NCI-H524 (cell line): ENCODE results near the gene ZP1.

Experiments used
- DNase-seq, 2 experiments: peaks; one replicate each; lab custom pipeline; 2025; lab: John Stamatoyannopoulos, UW

ZP1 gene

GRCh38 chr11:60844045-60844869 lies 23.1 kb upstream of the ZP1 start:
- DNase-seq = no peak

GRCh38 chr11:60844870-60845221 lies 22.5 kb upstream of the ZP1 start:
- no peak for DNase-seq

GRCh38 chr11:60845338-60845737 lies 22.0 kb upstream of the ZP1 start:
- DNase-seq = no peak

DNA sequence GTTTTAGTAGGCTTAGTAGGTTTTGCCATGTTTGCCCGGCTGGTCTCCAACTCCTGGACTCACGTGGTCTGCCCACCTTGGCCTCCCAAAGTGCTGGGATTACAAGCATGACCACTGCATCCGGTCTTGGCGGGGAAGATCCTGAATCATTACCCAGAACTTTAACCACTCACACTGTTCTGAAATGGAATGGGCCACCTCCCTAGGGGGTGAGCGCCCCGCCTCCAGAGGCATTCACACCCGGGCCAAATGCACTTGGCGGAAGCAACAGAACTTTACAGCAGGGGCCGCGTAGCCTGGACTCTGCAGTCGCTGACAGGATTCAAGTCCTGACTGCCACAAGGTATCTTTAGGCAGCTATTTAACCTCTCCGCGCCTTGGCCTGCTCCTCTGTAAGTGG lies 20.1 kb upstream of the ZP1 start:
- no peak for DNase-seq

DNA sequence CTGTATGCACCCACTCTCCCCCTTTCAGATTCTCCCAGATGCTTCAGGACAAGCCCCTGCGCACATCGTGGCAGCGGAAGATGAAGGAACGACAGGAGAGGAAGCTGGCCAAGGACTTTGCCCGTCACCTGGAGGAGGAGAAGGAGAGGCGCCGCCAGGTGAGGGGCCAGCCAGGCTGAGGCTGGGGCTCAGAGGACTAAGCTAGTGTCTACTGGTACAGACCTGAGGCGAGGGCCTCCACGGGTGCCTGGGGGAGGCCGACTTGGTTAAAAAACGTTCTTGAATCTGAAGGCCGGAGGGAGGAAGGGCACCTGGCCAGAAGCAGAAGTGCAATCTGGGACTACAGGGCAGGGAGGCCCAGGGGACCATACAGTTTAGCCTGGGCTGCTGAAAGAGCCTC lies 19.4 kb upstream of the ZP1 start:
- DNase-seq = no peak

DNA sequence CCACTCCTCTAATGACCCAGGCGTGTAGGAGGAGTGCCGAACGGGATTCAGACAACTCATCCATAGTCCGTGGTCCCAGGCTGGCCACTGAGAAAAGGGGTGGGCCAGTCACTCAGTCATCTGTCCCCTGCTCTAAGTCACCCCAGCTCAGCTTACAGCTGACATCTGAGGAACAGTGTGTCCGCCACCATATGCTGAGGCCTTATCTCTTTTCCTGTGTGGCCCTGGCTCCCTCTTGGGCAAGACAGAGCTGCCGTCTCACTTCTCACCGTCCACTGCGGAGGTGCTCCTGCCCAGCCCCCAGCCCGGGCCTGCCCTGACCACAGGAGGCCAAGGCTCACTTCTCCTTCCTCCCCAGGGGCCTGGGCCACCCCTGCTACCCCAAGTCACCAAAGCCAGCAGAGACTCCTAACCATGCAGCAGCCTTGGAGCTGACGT lies 18.6 kb upstream of the ZP1 start:
- DNase-seq = no peak

- no peak for DNase-seq
Observed at GRCh38 chr11:60849641-60850520, 17.5 kb upstream of the ZP1 start.

DNA sequence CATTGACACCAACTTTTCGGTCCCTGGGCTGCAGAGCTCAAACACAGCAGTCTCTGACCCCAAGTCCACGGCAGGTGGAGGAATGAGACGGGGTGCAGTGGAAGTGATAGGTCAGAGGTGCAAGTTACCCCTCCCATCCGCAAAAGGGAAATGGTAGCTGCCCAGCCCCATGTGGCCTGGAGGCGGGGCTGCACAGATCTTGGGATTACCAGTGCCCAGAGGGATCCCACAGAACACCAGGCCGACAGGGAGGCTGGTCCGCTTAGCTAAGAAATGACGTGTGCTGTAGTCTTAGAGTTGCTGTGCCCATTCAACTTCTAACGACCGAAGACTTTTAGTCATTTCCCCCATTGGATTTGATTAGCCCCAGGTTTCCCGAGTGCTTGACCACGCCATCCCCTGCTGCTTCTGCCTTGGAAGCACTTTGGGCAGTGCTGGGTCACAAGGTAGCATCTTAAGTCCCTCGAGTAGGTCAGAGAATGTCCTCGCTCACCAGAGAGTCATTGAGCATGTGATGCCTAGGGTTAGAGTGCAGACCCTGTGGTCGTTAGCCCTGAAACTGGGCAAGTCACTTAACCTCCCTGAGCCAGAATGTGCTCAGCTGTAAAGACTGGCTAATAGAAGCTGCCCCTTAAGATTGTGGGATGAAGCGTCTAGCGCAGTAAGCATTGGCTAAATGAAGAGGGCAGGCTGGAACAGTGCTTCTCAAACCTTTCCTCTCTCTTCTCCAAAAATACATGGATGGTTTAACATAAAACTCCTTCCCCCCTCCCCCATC lies 15.8 kb upstream of the ZP1 start:
- DNase-seq = no peak

DNA sequence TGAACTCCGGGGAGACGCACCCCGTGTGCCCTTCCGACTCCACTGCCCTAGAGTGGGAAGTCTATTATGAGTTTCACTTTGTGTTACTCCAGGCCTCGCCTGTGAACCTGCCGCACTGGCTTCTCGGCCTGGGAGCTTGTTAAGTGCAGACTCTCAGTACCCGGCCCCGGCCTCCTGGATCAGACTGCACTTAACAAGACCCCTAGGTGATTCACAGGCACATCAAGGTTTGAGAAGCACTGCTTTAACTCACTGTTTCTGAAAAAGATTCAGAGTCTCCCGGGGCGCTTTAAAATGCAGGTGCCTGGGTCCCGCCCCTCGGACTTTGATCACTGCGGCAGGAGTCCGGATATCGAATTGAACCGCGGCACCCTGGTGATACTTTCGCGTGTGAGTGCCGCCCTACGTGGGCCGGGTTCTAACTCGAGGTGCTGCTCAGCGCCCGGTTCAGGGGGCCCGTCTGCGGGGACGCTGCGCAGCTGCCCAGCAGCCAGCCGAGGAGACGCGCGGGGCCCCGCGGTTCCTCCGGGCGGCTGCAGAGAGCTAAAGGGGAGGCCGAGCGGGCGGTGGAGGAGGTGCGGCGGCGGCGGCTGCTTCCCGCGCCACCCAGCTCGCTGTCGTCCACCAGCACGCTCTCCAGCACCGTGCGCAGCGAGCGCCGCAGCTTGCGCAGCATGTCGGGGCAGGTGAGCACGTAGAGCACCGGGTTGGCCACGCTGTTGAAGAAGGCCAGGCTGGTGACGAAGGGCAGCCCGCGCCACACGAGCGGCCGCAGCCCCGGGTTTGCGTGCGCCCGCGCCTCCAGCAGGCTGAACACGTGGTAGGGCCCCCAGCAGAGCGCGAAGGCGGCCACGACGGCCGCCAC lies 15.0 kb upstream of the ZP1 start:
- DNase-seq = no peak

DNA sequence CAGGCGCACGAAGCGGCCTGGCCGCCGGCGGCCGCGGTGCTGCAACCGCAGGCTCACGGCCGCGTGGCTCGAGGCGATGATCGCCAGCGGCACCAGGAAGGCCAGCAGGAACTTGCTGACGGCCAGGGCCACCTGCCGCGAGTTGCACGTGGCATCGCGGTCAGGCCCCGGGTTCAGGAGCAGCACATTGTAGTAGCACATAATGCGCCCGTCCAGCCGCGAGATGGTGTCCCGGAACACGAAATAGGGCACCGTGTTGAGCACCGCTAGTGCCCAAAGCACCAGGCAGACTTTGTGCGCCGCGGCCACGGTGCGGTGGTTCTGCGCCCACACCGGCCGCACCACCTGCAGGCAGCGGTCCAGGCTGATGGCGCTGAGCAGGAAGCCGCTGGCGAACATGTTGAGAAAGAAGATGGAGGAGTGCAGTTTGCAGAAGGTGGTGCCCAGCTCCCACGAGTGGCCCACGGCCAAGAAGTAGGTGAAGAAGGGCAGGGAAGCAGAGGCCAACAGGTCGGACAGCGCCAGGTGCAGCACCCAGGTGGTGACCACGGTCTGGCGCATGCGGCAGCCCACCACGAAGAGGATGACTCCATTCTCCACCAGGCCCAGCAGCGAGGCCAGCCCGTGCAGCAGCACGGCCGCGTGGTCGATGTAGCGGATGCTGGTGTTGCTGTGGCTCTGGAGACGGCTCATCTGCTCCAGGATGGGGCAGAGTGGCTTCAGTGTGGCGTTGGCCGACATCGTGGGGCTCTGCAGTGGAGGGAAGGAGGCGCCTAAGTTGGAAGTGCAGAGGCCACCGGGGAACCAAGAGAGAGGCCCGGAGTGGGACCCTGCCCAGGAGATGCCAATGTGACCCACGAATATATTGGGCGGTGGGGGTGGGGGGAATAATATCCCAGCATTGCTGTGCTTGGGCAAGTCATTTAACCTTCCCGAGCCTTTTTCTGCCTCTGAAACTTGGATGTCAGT lies 14.1 kb upstream of the ZP1 start:
- no peak for DNase-seq

DNA sequence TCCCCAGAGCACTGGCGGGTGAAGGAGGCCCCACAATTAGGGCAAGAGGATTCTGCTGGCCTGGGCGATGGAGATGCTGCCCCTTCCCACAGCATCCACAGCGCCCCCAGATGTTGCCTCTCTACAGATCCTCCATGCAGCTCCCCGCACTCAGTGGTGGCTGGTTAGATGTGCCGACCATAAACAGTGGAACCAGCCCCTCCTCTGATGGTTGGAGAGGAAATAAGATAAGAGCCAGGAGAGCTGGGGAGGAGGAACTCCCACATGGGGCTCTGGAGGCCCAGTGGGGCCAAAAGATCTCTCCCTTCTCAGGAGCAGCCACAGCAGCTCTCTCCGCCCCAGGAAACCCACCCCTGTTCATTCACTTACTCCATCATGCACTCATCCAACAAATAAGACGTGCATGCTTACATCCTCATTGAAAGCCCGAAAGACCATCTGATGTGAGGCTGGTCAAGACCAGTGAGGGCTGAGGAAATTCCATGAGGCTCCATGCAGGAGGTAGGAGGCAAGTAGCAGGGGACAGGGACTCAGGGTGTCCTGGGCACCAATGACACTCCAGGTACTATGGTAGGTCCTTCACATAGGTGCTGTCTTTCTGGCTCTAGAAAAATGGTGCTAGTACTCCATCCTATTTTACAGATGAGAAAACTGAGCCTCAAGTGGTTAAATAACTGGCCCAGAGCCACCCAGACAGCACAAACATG lies 13.0 kb upstream of the ZP1 start:
- DNase-seq = no peak

DNA sequence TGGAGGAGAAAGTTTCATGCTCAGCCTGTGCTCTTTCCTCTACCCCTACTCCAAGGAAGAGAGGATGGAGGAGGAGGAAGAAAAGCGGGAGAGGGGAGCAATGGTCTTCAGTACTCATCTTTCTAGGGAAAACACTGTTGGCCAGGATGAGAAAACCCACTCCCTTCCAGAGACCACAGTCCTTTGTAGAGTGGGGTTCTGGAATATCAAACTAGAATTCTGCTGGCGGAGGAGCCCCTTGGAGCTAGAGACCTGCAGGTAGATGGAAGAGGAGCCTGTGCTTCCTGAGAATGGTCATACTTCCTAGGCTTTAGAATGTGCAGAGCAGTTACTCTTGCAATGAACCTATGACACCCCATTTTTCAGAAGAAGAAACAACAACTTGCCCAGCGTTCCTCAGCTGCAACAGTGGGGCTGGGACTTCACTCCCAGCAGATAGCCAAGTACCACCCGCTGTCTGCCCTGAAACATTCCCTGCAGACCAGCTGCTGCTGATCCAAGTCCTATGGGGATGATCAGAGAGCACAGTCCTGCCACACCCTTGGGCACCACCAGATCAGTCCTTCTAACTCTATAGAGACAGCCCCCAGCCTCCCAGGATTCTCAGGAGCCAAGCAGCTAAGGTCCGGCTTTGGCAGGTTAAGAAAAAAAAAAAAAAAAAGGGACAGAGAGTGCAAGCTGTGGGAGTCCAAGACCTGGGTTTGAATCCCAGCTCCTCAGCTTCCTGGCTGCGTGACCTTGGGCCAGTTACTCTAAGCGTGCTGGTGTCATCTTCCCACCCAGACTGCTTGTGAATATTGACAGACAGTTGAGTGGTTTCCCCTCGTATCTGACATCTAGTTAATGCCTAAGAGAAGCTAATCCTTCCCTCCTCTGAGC lies 12.3 kb upstream of the ZP1 start:
- peak in 1 of 2 experiments; percentile 19 for DNase-seq

DNA sequence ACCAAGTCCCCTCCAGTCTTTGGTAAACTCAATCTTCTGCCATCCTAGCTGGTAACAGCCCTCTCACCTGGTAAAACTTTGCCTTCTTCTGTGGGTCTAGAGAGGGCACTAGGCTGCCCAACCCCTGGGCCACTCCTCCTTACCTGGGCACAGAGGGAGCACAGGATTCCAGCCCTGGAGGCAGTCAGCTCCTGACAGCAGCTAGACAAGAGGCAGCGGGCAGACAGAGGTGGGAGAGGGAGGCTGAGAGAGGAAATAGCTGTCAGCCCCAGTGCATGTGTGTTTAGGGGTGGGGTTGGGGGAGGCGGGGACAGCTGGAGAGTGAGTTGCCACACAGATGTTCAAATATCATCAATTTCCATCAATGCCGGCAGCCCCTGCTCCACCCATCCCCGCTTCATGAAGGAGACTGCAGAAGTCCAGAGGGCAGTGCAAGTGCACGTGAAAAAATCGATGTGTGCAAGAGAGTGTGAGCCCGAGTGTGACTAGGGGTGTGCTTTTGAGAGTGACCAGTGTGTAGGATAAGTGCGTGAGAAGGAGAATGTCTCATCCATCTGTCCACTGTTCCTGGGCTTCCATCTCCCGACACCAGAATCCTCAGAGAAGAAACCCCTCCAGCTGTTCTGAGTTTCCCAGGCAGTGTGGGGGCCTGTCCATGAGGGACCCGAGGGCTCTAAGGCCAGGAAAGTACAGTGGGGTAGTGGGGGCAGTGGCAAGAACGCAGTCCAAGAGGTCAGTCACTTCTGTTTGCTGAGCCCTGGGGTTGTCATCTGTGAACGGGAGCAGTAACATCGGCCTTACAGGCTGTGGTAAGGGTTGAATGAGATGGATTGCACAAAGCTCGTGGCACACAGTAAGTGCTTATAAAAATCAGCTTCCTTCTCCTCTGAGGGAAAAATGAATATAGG lies 11.4 kb upstream of the ZP1 start, which contains the start of gene PTGDR2:
Gene PTGDR2 (minus strand): TSS at position 225 of the 908 bp plus-strand sequence. CDS start 2,228 bp downstream, outside the sequence.
- peak in 1 of 2 experiments; percentile 41 for DNase-seq

DNA sequence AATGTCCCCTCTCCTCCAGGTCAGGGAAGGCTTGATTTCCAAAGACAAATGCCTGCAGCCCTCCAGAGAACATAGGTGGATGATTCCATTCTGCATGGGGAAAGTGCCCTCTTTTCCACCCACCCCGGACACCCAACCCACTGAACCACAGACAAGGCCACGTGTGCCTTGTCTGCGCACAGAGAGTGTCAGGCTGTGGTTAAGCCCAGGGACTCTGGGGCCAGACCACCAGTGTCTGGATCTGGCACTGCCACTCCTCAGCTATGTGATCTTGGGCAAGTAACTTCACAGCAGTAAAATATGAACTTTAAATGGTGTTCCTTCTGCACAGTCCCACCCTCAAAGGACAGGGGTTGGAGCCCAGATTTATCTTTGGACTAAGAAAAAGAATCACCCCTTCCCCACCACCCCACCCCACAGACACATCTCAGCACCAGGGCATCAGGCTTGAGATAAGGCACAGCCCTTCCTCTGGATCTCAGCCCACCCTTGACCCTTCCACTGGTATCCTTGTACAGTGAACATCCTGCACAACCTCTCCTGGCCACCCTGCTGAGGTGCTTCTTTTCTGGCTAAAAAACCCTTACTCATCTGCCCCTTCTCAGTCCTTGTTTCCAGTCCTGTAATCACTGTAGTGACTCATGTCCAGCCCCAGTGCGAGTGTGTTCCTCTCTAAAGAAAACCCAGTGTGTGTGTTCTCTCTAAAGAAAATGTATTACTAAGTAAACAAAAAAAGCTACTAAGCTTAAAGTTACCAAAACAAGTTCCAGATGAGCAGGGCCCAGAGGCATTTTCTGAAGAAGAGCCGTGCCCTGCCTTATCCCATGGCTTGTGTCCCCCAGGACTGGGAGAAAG lies 9.7 kb upstream of the ZP1 start:
- no peak for DNase-seq

GRCh38 chr11:60858236-60858635 lies 9.1 kb upstream of the ZP1 start:
- DNase-seq = no peak

GRCh38 chr11:60858731-60859464 lies 8.4 kb upstream of the ZP1 start:
- DNase-seq = no peak
